Measurements from ENCODE around the gene CFAP74. TPM values are rescaled to one million over a fixed set of nuclear protein-coding genes. Genes with fewer than 3 reads are reported as not detected.

Gene CFAP74
- total RNA-seq, 2 donors from 2014 or later: 9.1 TPM; not detected in 1

GRCh38 chr1:2041305-2041704 is 37.7 kb upstream of the CFAP74 start:
- Histone ChIP-seq H3K36me3 (no peaks in the 10 kb centered on the region), H3K4me3 (no peak overlapping the region), H3K4me1 (replicated peaks) (peaks cover 3% of the 10 kb centered on the region), H3K27me3 (replicated peaks; ENCODE audit: insufficient read depth) (no peaks in the 10 kb centered on the region), H3K9me3 (no peaks in the 10 kb centered on the region), H3K27ac (no peak overlapping the region)
- TF ChIP-seq, protein P1, sequence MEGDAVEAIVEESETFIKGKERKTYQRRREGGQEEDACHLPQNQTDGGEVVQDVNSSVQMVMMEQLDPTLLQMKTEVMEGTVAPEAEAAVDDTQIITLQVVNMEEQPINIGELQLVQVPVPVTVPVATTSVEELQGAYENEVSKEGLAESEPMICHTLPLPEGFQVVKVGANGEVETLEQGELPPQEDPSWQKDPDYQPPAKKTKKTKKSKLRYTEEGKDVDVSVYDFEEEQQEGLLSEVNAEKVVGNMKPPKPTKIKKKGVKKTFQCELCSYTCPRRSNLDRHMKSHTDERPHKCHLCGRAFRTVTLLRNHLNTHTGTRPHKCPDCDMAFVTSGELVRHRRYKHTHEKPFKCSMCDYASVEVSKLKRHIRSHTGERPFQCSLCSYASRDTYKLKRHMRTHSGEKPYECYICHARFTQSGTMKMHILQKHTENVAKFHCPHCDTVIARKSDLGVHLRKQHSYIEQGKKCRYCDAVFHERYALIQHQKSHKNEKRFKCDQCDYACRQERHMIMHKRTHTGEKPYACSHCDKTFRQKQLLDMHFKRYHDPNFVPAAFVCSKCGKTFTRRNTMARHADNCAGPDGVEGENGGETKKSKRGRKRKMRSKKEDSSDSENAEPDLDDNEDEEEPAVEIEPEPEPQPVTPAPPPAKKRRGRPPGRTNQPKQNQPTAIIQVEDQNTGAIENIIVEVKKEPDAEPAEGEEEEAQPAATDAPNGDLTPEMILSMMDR (IDR thresholded peaks at IDR 0.05): no peak
- TF ChIP-seq POLR2A (IDR thresholded peaks at IDR 0.05) (no peak), POLR2AphosphoS5 (IDR thresholded peaks at IDR 0.05) (no peak)
- intact Hi-C loops (cut with DNase I): loop anchor here (10.0 kb wide), 1 partner anchor 77 kb away; no protein-coding TSS in a partner anchor
- DNase-seq (ENCODE audit: low spot score): no peak
- 82% methylated on average over 10 of the region's 15 CpGs for WGBS

- Histone ChIP-seq H3K9me3 (no peaks in the 10 kb centered on the region), H3K4me1 (replicated peaks) (no peaks in the 10 kb centered on the region), H3K36me3 (no peaks in the 10 kb centered on the region), H3K4me3 (no peak overlapping the region), H3K27me3 (replicated peaks; ENCODE audit: insufficient read depth) (no peaks in the 10 kb centered on the region), H3K27ac (no peak overlapping the region)
- intact Hi-C loops (cut with DNase I): no loop called here
- TF ChIP-seq POLR2A (IDR thresholded peaks at IDR 0.05) (no peak), POLR2AphosphoS5 (IDR thresholded peaks at IDR 0.05) (no peak)
- TF ChIP-seq, protein P1 (IDR thresholded peaks at IDR 0.05): no peak
- DNase-seq (ENCODE audit: low spot score): no peak
- 77% methylated on average over 8 of the region's 8 CpGs for WGBS
Observed at GRCh38 chr1:2039251-2039650, 35.7 kb upstream of the CFAP74 start.

- Histone ChIP-seq H3K4me1 (replicated peaks) (no peaks in the 10 kb centered on the region), H3K27me3 (replicated peaks; ENCODE audit: insufficient read depth) (no peaks in the 10 kb centered on the region), H3K36me3 (no peaks in the 10 kb centered on the region), H3K9me3 (no peaks in the 10 kb centered on the region), H3K27ac (no peak overlapping the region), H3K4me3 (no peak overlapping the region)
- DNase-seq (ENCODE audit: low spot score): no peak
- intact Hi-C loops (cut with DNase I): no loop called here
- TF ChIP-seq, protein P1 (IDR thresholded peaks at IDR 0.05): no peak
- TF ChIP-seq POLR2A (IDR thresholded peaks at IDR 0.05): no peak
- 91% methylated on average over 8 of the region's 8 CpGs for WGBS
Observed at GRCh38 chr1:2038229-2038628, 34.6 kb upstream of the CFAP74 start.

- no peak overlapping the region for H3K27ac ChIP-seq
- WGBS: 83% methylated on average over 18 of the region's 18 CpGs
- TF ChIP-seq POLR2A (IDR thresholded peaks at IDR 0.05) (no peak), POLR2AphosphoS5 (IDR thresholded peaks at IDR 0.05) (no peak)
- TF ChIP-seq, protein P1 (IDR thresholded peaks at IDR 0.05): no peak
- H3K36me3 ChIP-seq: no peaks in the 10 kb centered on the region
- no peaks in the 10 kb centered on the region for H3K9me3 ChIP-seq
- no peak for DNase-seq (ENCODE audit: low spot score)
- no peak overlapping the region for H3K4me3 ChIP-seq
- H3K4me1 ChIP-seq (replicated peaks): no peaks in the 10 kb centered on the region
- H3K27me3 ChIP-seq (replicated peaks; ENCODE audit: insufficient read depth): no peaks in the 10 kb centered on the region
- intact Hi-C loops (cut with DNase I): no loop called here
Observed at GRCh38 chr1:2037314-2037979, 33.9 kb upstream of the CFAP74 start.

DNA sequence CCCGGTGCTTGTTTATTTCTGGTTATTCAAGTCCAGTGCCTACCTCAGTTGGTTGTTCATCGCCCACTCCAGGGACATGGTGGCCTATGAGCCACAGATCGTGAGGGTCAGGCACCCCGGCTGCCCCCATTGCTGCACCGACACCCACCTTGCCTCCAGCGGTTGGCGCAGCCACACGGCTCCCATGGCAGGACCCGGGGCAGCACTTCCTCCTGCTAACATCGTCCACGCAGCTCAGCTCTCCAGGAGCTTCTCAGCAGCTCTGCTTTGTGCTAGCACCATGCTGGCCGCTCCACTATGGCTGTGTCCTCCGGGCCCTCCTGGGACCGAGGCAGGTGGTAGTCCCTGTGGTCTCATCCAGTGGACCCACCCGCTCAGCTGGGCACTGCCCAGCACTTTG is 32.7 kb upstream of the CFAP74 start:
- WGBS: 92% methylated on average over 15 of the region's 15 CpGs

More for the DNA sequence above, 32.7 kb upstream of the CFAP74 start:
- H3K36me3 ChIP-seq: no peaks in the 10 kb centered on the region
- H3K4me1 ChIP-seq (replicated peaks): no peaks in the 10 kb centered on the region
- no peak for DNase-seq (ENCODE audit: low spot score)
- H3K27me3 ChIP-seq (replicated peaks; ENCODE audit: insufficient read depth): peaks cover 2% of the 10 kb centered on the region
- no peaks in the 10 kb centered on the region for H3K9me3 ChIP-seq
- no peak overlapping the region for H3K4me3 ChIP-seq
- TF ChIP-seq, protein P1 (IDR thresholded peaks at IDR 0.05): no peak
- no peak for TF ChIP-seq POLR2A (IDR thresholded peaks at IDR 0.05)
- no peak overlapping the region for H3K27ac ChIP-seq
- intact Hi-C loops (cut with DNase I): no loop called here
